GM23338 (cell line): ENCODE measurements around the gene RAPGEF4.

Source experiments
- TF ChIP-seq, protein P1 (sequence below): IDR thresholded peaks from one replicate; pipeline ENCODE4 v1.6.1; 2018; ENCODE audit warnings: antibody characterized with exemption; ENCODE audit not compliant: unreplicated experiment
- TF ChIP-seq, protein P2 (sequence below), 2 experiments: fragments of 200-600 bp in 1 of 2; sonication (generic) in 1 of 2; conservative IDR thresholded peaks; 2 replicates each; pipeline versions ENCODE4 v1.5.1 to v1.6.1; 2016 to 2017; ENCODE audit warnings: antibody characterized with exemption in 2 of 2, low read depth in 2 of 2, mild to moderate bottlenecking in 2 of 2, moderate library complexity in 1 of 2

DNA sequence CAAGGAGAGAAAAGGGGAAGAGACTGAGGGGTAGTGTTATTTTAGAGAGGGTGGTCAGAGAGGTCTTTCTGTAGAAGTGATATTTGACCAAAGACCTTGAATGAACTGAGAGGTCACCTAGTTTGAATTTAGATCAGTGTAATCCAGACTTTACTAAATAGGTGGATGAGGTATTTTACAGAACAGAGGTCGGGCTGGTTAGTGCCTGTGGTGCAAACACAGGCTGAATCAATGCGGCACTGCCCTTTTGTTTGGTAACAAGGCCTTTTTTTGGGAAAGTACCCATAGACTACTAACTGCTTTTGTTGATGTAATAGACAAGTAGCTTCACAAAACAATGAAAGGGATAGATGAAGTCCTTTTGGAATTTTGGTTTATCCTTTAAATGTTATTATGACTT is 15.9 kb downstream of the RAPGEF4 start:
- TF ChIP-seq, protein P1, sequence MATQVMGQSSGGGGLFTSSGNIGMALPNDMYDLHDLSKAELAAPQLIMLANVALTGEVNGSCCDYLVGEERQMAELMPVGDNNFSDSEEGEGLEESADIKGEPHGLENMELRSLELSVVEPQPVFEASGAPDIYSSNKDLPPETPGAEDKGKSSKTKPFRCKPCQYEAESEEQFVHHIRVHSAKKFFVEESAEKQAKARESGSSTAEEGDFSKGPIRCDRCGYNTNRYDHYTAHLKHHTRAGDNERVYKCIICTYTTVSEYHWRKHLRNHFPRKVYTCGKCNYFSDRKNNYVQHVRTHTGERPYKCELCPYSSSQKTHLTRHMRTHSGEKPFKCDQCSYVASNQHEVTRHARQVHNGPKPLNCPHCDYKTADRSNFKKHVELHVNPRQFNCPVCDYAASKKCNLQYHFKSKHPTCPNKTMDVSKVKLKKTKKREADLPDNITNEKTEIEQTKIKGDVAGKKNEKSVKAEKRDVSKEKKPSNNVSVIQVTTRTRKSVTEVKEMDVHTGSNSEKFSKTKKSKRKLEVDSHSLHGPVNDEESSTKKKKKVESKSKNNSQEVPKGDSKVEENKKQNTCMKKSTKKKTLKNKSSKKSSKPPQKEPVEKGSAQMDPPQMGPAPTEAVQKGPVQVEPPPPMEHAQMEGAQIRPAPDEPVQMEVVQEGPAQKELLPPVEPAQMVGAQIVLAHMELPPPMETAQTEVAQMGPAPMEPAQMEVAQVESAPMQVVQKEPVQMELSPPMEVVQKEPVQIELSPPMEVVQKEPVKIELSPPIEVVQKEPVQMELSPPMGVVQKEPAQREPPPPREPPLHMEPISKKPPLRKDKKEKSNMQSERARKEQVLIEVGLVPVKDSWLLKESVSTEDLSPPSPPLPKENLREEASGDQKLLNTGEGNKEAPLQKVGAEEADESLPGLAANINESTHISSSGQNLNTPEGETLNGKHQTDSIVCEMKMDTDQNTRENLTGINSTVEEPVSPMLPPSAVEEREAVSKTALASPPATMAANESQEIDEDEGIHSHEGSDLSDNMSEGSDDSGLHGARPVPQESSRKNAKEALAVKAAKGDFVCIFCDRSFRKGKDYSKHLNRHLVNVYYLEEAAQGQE: no peak
- TF ChIP-seq, protein P2, sequence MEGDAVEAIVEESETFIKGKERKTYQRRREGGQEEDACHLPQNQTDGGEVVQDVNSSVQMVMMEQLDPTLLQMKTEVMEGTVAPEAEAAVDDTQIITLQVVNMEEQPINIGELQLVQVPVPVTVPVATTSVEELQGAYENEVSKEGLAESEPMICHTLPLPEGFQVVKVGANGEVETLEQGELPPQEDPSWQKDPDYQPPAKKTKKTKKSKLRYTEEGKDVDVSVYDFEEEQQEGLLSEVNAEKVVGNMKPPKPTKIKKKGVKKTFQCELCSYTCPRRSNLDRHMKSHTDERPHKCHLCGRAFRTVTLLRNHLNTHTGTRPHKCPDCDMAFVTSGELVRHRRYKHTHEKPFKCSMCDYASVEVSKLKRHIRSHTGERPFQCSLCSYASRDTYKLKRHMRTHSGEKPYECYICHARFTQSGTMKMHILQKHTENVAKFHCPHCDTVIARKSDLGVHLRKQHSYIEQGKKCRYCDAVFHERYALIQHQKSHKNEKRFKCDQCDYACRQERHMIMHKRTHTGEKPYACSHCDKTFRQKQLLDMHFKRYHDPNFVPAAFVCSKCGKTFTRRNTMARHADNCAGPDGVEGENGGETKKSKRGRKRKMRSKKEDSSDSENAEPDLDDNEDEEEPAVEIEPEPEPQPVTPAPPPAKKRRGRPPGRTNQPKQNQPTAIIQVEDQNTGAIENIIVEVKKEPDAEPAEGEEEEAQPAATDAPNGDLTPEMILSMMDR (conservative IDR thresholded peaks at IDR 0.05; ENCODE audit: low read depth in 2 of 2): no peak
